Neural crest cell (in vitro differentiated cells): ENCODE results near the gene SAMD8. TPM values are rescaled to one million over a fixed set of nuclear protein-coding genes. Genes with fewer than 3 reads are reported as not detected.

Experiments
- DNase-seq: peaks from one replicate; pipeline ENCODE4 v3.0.0; 2021; ENCODE audit warnings: low read depth, mixed read lengths, low spot score
- H3K27ac Mint-ChIP-seq: one replicate; pipeline ENCODE4 v1.8.0; 2021; ENCODE audit warnings: mild to moderate bottlenecking, mixed read lengths; ENCODE audit not compliant: unreplicated experiment
- H3K27me3 Mint-ChIP-seq: 2 replicates; pipeline ENCODE4 v1.8.0; 2021; ENCODE audit warnings: low read depth, mild to moderate bottlenecking, mixed read lengths
- H3K36me3 Mint-ChIP-seq: 2 replicates; pipeline ENCODE4 v1.8.0; 2021; ENCODE audit warnings: low read depth, mild to moderate bottlenecking, mixed read lengths
- H3K4me1 Mint-ChIP-seq: 2 replicates; pipeline ENCODE4 v1.8.0; 2021; ENCODE audit warnings: mixed read lengths
- H3K4me3 Mint-ChIP-seq: one replicate; pipeline ENCODE4 v1.8.0; 2021; ENCODE audit warnings: mild to moderate bottlenecking, mixed read lengths
- H3K9me3 Mint-ChIP-seq: 2 replicates; pipeline ENCODE4 v1.8.0; 2021; ENCODE audit warnings: mixed read lengths
- total RNA-seq: library from RNA; stranded (reverse); gene quantifications from 2 replicates; pipeline ENCODE4 v1.2.1, GENCODE V29; 2021
- TF ChIP-seq, protein P1 (sequence below): fragments of 200-600 bp; sonication (generic); conservative IDR thresholded peaks from 2 replicates; pipeline ENCODE4 v1.5.0; 2021; ENCODE audit warnings: antibody characterized with exemption, mild to moderate bottlenecking

SAMD8 gene
- total RNA-seq, 1 donor from 2014 or later, result 18.7 TPM

DNA sequence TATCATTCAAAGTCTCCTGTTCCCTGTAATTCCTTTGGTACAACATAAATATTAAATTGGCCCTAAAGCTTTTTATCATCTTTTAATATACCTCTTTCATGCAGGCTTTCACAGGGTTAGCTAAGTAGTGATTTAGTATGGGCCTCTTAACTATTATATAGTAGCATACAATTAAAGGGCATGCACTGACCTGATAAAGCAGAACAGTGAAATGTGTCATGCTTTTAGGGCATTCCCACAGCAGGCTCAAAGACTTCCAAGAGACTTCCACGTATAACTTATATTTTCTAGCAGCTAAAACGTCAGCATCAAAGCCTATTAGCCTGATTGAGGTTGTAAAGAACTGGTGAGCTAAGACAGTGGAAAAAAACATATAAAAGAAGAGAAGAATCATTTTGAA lies 35.3 kb downstream of the SAMD8 start:
- H3K27ac Mint-ChIP-seq, result no peak overlapping the region

DNA sequence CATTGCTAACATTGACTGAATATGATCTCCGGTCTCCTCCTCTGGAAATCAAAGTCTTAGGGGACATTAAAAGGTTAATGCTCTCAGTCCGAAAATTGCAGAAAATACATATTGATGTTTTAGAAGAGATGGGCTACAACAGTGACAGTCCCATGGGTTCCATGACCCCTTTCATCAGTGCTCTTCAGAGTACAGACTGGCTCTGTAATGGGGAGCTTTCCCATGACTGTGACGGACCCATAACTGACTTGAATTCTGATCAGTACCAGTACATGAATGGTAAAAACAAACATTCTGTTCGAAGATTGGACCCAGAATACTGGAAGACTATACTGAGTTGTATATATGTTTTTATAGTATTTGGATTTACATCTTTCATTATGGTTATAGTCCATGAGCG lies 39.2 kb downstream of the SAMD8 start:
- DNase-seq, result no peak
- Mint-ChIP-seq H3K4me1 (no peaks in the 10 kb centered on the region), H3K9me3 (no peaks in the 10 kb centered on the region), H3K36me3 (no peaks in the 10 kb centered on the region), H3K27ac (no peak overlapping the region), H3K4me3 (no peak overlapping the region), H3K27me3 (no peaks in the 10 kb centered on the region)
- TF ChIP-seq, protein P1, sequence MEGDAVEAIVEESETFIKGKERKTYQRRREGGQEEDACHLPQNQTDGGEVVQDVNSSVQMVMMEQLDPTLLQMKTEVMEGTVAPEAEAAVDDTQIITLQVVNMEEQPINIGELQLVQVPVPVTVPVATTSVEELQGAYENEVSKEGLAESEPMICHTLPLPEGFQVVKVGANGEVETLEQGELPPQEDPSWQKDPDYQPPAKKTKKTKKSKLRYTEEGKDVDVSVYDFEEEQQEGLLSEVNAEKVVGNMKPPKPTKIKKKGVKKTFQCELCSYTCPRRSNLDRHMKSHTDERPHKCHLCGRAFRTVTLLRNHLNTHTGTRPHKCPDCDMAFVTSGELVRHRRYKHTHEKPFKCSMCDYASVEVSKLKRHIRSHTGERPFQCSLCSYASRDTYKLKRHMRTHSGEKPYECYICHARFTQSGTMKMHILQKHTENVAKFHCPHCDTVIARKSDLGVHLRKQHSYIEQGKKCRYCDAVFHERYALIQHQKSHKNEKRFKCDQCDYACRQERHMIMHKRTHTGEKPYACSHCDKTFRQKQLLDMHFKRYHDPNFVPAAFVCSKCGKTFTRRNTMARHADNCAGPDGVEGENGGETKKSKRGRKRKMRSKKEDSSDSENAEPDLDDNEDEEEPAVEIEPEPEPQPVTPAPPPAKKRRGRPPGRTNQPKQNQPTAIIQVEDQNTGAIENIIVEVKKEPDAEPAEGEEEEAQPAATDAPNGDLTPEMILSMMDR, result no peak

More for the DNA sequence above, 35.3 kb downstream of the SAMD8 start:
- peaks cover 4% of the 10 kb centered on the region for H3K4me1 Mint-ChIP-seq
- DNase-seq, result no peak
- H3K9me3 Mint-ChIP-seq, result no peaks in the 10 kb centered on the region
- H3K4me3 Mint-ChIP-seq, result no peak overlapping the region
- no peaks in the 10 kb centered on the region for H3K27me3 Mint-ChIP-seq
- TF ChIP-seq, protein P1, result no peak
- no peaks in the 10 kb centered on the region for H3K36me3 Mint-ChIP-seq

DNA sequence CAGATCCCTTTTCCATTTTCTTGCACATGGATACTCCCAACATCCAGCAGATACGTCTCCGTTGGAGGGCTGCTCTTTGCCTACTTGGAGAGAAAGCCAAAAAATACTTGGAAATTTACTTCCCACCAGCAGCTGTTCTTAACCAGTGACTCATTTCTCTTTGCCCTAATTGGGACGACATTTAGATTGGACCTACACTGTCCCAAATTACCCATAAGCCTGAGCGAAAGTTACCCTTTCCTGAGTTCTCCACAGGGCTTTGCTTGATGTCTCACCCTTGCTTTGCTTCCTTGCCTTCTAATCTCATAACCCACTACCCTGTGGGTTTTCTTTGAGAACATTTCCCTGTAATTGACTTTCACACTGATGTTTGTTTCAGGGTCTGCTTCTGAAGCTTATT lies 48.1 kb downstream of the SAMD8 start:
- Mint-ChIP-seq H3K4me1 (peaks cover 13% of the 10 kb centered on the region), H3K4me3 (no peak overlapping the region), H3K27ac (no peak overlapping the region), H3K36me3 (peaks cover 3% of the 10 kb centered on the region), H3K9me3 (peaks cover 3% of the 10 kb centered on the region), H3K27me3 (no peaks in the 10 kb centered on the region)
- TF ChIP-seq, protein P1, result no peak
- no peak for DNase-seq

GRCh38 chr10:75165684-75166622 lies 54.5 kb downstream of the SAMD8 start:
- no peak overlapping the region for H3K27ac Mint-ChIP-seq
- TF ChIP-seq, protein P1, result no peak
- H3K4me3 Mint-ChIP-seq, result no peak overlapping the region
- H3K9me3 Mint-ChIP-seq, result no peaks in the 10 kb centered on the region
- H3K36me3 Mint-ChIP-seq, result peaks cover 5% of the 10 kb centered on the region
- no peak for DNase-seq
- H3K4me1 Mint-ChIP-seq, result peaks cover 16% of the 10 kb centered on the region
- no peaks in the 10 kb centered on the region for H3K27me3 Mint-ChIP-seq

GRCh38 chr10:75166623-75166972 lies 55.1 kb downstream of the SAMD8 start:
- TF ChIP-seq, protein P1, result no peak
- Mint-ChIP-seq H3K27me3 (no peaks in the 10 kb centered on the region), H3K9me3 (no peaks in the 10 kb centered on the region), H3K4me3 (no peak overlapping the region), H3K4me1 (peaks cover 16% of the 10 kb centered on the region), H3K27ac (no peak overlapping the region), H3K36me3 (peaks cover 2% of the 10 kb centered on the region)
- DNase-seq, result no peak
